K562 treated with DMSO at 1 percent for 24 hours (cell line): Measurements from ENCODE around the gene TIMD4. TPM values are rescaled to one million over a fixed set of nuclear protein-coding genes. Genes with fewer than 3 reads are reported as not detected.

ENCODE experiments used
- total RNA-seq: library from RNA; unstranded; fragments of 300-600 nt; gene quantifications from 2 replicates; pipeline ENCODE4 v1.2.3, GENCODE V29; 2022; ENCODE audit warnings: low read depth; ENCODE audit not compliant: insufficient read depth

Gene TIMD4
- not detected in 2 replicates for total RNA-seq

GRCh38 chr5:156963125-156963524 lies at the start of gene TIMD4:
TIMD4 (minus strand) TSS chr5:156963226; CDS start chr5:156963198, 28 bp downstream.

Other genes with a start within 250 kb of the TIMD4 start
- not detected in 2 replicates for gene PPP1R2B, start 112.9 kb downstream of the TIMD4 start, total RNA-seq
- gene HAVCR1, start 95.9 kb upstream of the TIMD4 start, total RNA-seq = not detected in 2 replicates
- gene HAVCR2, start 145.8 kb upstream of the TIMD4 start, total RNA-seq = 0.28 TPM in 1 of 2 replicates, not detected in the other
- gene MED7, start 179.6 kb upstream of the TIMD4 start, total RNA-seq = 2.7 and 4.2 TPM in 2 replicates
- gene GARIN3, start 203.0 kb upstream of the TIMD4 start, total RNA-seq = not detected in 2 replicates
- not detected in 2 replicates for gene ITK, start 217.6 kb upstream of the TIMD4 start, total RNA-seq